H9 (cell line): ENCODE results near the gene ACOT11. TPM values are rescaled to one million over a fixed set of nuclear protein-coding genes. Genes with fewer than 3 reads are reported as not detected.

Source experiments
- DNase-seq: peaks from one replicate; pipeline ENCODE4 v3.0.0-alpha.2; 2017
- H2AFZ ChIP-seq: one replicate; pipeline ENCODE4 v1.6.1; 2013; ENCODE audit warnings: mild to moderate bottlenecking, low read length, control low read depth, moderate library complexity
- H2AK5ac ChIP-seq: 2 replicates; pipeline ENCODE4 v1.6.1; 2013; ENCODE audit warnings: low read length, control low read depth, mixed read lengths; ENCODE audit not compliant: insufficient read length
- H2BK120ac ChIP-seq: one replicate; pipeline ENCODE4 v1.6.1; 2013; ENCODE audit warnings: low read depth, mild to moderate bottlenecking, low read length, control low read depth, inconsistent platforms; ENCODE audit not compliant: poor library complexity, severe bottlenecking
- H2BK12ac ChIP-seq: 2 replicates; pipeline ENCODE4 v1.6.1; 2013; ENCODE audit warnings: low read length, control low read depth, mixed read lengths, low read depth; ENCODE audit not compliant: insufficient read length
- H2BK15ac ChIP-seq: 2 replicates; pipeline ENCODE4 v1.6.1; 2013; ENCODE audit warnings: low read depth, low read length, control low read depth
- H2BK20ac ChIP-seq: one replicate; pipeline ENCODE4 v1.6.1; 2013; ENCODE audit warnings: low read depth, mild to moderate bottlenecking, low read length, control low read depth, inconsistent platforms; ENCODE audit not compliant: poor library complexity, severe bottlenecking
- H2BK5ac ChIP-seq: 2 replicates; pipeline ENCODE4 v1.6.1; 2013; ENCODE audit warnings: low read length, control low read depth, mixed read lengths; ENCODE audit not compliant: insufficient read length
- H3K14ac ChIP-seq: 2 replicates; pipeline ENCODE4 v1.6.1; 2013; ENCODE audit warnings: low read length, control low read depth; ENCODE audit not compliant: insufficient read depth
- H3K18ac ChIP-seq: 2 replicates; pipeline ENCODE4 v1.6.1; 2013; ENCODE audit warnings: low read depth, mild to moderate bottlenecking, mixed read lengths, low read length, control low read depth; ENCODE audit not compliant: insufficient read length
- H3K23ac ChIP-seq: 2 replicates; pipeline ENCODE4 v1.6.1; 2013; ENCODE audit warnings: low read length, control low read depth, mixed read lengths, low read depth; ENCODE audit not compliant: insufficient read length
- H3K23me2 ChIP-seq: 2 replicates; pipeline ENCODE4 v1.6.1; 2013; ENCODE audit warnings: low read depth, mild to moderate bottlenecking, mixed read lengths, low read length, control low read depth; ENCODE audit not compliant: insufficient read length, poor library complexity, severe bottlenecking
- H3K27ac ChIP-seq: 2 replicates; pipeline ENCODE4 v1.5.1; 2013; ENCODE audit warnings: low read length, control low read depth, mixed read lengths, low read depth; ENCODE audit not compliant: insufficient read length
- H3K27me3 ChIP-seq: 2 replicates; pipeline ENCODE4 v1.6.1; 2013; ENCODE audit warnings: low read length, control low read depth, inconsistent platforms; ENCODE audit not compliant: insufficient read depth
- H3K4ac ChIP-seq: 2 replicates; pipeline ENCODE4 v1.6.1; 2013; ENCODE audit warnings: low read depth, mild to moderate bottlenecking, control low read depth, inconsistent platforms, low read length, moderate library complexity
- H3K4me1 ChIP-seq: 2 replicates; pipeline ENCODE4 v1.6.1; 2013; ENCODE audit warnings: low read length, control low read depth, inconsistent platforms; ENCODE audit not compliant: insufficient read depth
- H3K4me2 ChIP-seq: 2 replicates; pipeline ENCODE4 v1.6.1; 2013; ENCODE audit warnings: low read length, control low read depth, mixed read lengths; ENCODE audit not compliant: insufficient read length, insufficient read depth
- H3K56ac ChIP-seq: 2 replicates; pipeline ENCODE4 v1.6.1; 2013; ENCODE audit warnings: low read depth, mild to moderate bottlenecking, mixed read lengths, low read length, control low read depth; ENCODE audit not compliant: insufficient read length
- H3K79me1 ChIP-seq: 2 replicates; pipeline ENCODE4 v1.6.1; 2013; ENCODE audit warnings: low read depth, mild to moderate bottlenecking, moderate library complexity, low read length, control low read depth, inconsistent platforms; ENCODE audit not compliant: insufficient read depth, poor library complexity, severe bottlenecking
- H3K79me2 ChIP-seq: 2 replicates; pipeline ENCODE4 v1.6.1; 2013; ENCODE audit warnings: low read length, control low read depth, inconsistent platforms; ENCODE audit not compliant: insufficient read depth
- H3K9ac ChIP-seq: 2 replicates; pipeline ENCODE4 v1.6.1; 2013; ENCODE audit warnings: low read length, control low read depth, mixed read lengths; ENCODE audit not compliant: insufficient read length; ENCODE audit errors: extremely low read depth
- H3K9me3 ChIP-seq: one replicate; pipeline ENCODE4 v1.6.1; 2013; ENCODE audit warnings: low read depth, low read length, inconsistent platforms; ENCODE audit not compliant: control insufficient read depth
- H3T11ph ChIP-seq: one replicate; pipeline ENCODE4 v1.6.1; 2013; ENCODE audit warnings: mild to moderate bottlenecking, low read length, control low read depth, inconsistent platforms
- H4K20me1 ChIP-seq: one replicate; pipeline ENCODE4 v1.6.1; 2013; ENCODE audit not compliant: control insufficient read depth, insufficient read length, insufficient read depth
- H4K5ac ChIP-seq: 2 replicates; pipeline ENCODE4 v1.6.1; 2013; ENCODE audit warnings: low read depth, mild to moderate bottlenecking, mixed read lengths, low read length, control low read depth; ENCODE audit not compliant: insufficient read length
- H4K8ac ChIP-seq: replicated peaks from 2 replicates; pipeline ENCODE4 v1.6.1; 2013; ENCODE audit warnings: low read length, control low read depth, mixed read lengths, low read depth; ENCODE audit not compliant: insufficient read length
- H4K91ac ChIP-seq: 2 replicates; pipeline ENCODE4 v1.6.1; 2013; ENCODE audit warnings: low read depth, mild to moderate bottlenecking, moderate library complexity, mixed read lengths, low read length, control low read depth; ENCODE audit not compliant: insufficient read length
- H3K27ac Mint-ChIP-seq, 3 experiments: 2 replicates in 2 of 3; 3 replicates in 1 of 3; pipeline ENCODE4 v1.8.0; 2020 to 2021; ENCODE audit warnings: mixed read lengths in 3 of 3, mild to moderate bottlenecking in 1 of 3, moderate library complexity in 1 of 3
- H3K27me3 Mint-ChIP-seq: 2 replicates; pipeline ENCODE4 v1.8.0; 2021; ENCODE audit warnings: low read depth, mild to moderate bottlenecking, moderate library complexity, mixed read lengths
- H3K36me3 Mint-ChIP-seq, 3 experiments: 2 replicates in 2 of 3; 3 replicates in 1 of 3; pipeline ENCODE4 v1.8.0; 2020 to 2021; ENCODE audit warnings: low read depth in 3 of 3, mixed read lengths in 3 of 3; ENCODE audit not compliant: insufficient read depth in 1 of 3
- H3K4me1 Mint-ChIP-seq, 2 experiments: 2 replicates each; pipeline ENCODE4 v1.8.0; 2020; ENCODE audit warnings: mixed read lengths in 2 of 2
- H3K4me3 Mint-ChIP-seq, 2 experiments: 2 replicates in 1 of 2; 3 replicates in 1 of 2; pipeline ENCODE4 v1.8.0; 2020 to 2021; ENCODE audit warnings: mild to moderate bottlenecking in 2 of 2, mixed read lengths in 2 of 2, moderate library complexity in 1 of 2
- H3K9me3 Mint-ChIP-seq, 2 experiments: 2 replicates in 1 of 2; 3 replicates in 1 of 2; pipeline ENCODE4 v1.8.0; 2020; ENCODE audit warnings: mild to moderate bottlenecking in 2 of 2, mixed read lengths in 2 of 2, moderate library complexity in 1 of 2
- WGBS: extraction: QIAGEN DNeasy Blood & Tissue Kit; methylation state at CpG from one replicate; pipeline ENCODE4 v1.1.7; 2013; ENCODE audit warnings: missing lambda C conversion rate, low lambda C conversion rate, mixed read lengths; ENCODE audit not compliant: insufficient read length; ENCODE audit errors: extremely low coverage; 5-methylcytosine and 5-hydroxymethylcytosine counted together
- total RNA-seq: library from RNA; stranded (reverse); gene quantifications from 2 replicates; pipeline ENCODE4 v1.2.1, GENCODE V29; 2021
- TF ChIP-seq, protein P1 (sequence below): fragments of 200-600 bp; sonication (generic); conservative IDR thresholded peaks from 3 replicates; pipeline ENCODE4 v1.8.0; 2021; ENCODE audit warnings: antibody characterized with exemption, mild to moderate bottlenecking

Gene ACOT11
- total RNA-seq, 1 experiment from 2014 or later = 4.0 TPM

DNA sequence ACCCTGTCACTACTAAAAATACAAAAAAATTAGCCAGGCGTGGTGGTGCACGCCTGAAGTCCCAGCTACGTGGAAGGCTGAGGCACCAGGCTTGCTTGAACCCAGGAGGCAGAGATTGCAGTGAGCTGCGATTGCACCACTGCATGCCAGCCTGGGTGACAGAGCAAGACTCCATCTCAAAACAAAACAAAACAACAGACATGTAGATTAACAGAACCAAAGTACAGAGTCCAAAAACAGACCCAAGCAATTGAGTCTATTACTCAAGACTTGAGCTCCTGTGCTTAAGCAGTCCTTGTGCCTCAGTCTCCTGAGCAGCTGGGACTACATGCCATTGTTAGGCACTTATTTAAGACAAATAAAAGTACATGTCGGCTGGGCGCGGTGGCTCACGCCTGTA is 9.5 kb upstream of the ACOT11 start:
- H4K5ac ChIP-seq = no peak overlapping the region
- no peak overlapping the region for H3K27ac ChIP-seq
- no peak overlapping the region for H2BK5ac ChIP-seq
- H4K8ac ChIP-seq = no peak overlapping the region
- no peaks in the 10 kb centered on the region for H3K4me1 ChIP-seq
- no peaks in the 10 kb centered on the region for H3K9me3 ChIP-seq
- peaks cover 7% of the 10 kb centered on the region for H3K23me2 ChIP-seq
- H2BK15ac ChIP-seq = no peak overlapping the region
- H2BK12ac ChIP-seq = no peak overlapping the region
- Mint-ChIP-seq H3K27ac (no peak overlapping the region), H3K9me3 (peaks cover 0 to 3% of the 10 kb centered on the region in 2 experiments; a peak in 1 of 5 replicates), H3K4me3 (no peak overlapping the region), H3K4me1 (peaks cover 22 to 24% of the 10 kb centered on the region in 2 experiments), H3K36me3 (no peaks in the 10 kb centered on the region), H3K27me3 (peaks cover 6% of the 10 kb centered on the region; the same call in 1 of the 2 replicates)
- TF ChIP-seq, protein P1, sequence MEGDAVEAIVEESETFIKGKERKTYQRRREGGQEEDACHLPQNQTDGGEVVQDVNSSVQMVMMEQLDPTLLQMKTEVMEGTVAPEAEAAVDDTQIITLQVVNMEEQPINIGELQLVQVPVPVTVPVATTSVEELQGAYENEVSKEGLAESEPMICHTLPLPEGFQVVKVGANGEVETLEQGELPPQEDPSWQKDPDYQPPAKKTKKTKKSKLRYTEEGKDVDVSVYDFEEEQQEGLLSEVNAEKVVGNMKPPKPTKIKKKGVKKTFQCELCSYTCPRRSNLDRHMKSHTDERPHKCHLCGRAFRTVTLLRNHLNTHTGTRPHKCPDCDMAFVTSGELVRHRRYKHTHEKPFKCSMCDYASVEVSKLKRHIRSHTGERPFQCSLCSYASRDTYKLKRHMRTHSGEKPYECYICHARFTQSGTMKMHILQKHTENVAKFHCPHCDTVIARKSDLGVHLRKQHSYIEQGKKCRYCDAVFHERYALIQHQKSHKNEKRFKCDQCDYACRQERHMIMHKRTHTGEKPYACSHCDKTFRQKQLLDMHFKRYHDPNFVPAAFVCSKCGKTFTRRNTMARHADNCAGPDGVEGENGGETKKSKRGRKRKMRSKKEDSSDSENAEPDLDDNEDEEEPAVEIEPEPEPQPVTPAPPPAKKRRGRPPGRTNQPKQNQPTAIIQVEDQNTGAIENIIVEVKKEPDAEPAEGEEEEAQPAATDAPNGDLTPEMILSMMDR = no peak
- H3K27me3 ChIP-seq = no peaks in the 10 kb centered on the region
- H3K23ac ChIP-seq = no peak overlapping the region
- no peaks in the 10 kb centered on the region for H4K20me1 ChIP-seq
- H3K79me1 ChIP-seq = no peaks in the 10 kb centered on the region
- H2BK20ac ChIP-seq = no peak overlapping the region
- no peak overlapping the region for H3K4me2 ChIP-seq
- H3K14ac ChIP-seq = no peak overlapping the region
- WGBS = no CpG with 5 or more reads among the region's 8 CpGs
- H2AK5ac ChIP-seq = no peak overlapping the region
- no peak overlapping the region for H3K18ac ChIP-seq
- H2AFZ ChIP-seq = no peak overlapping the region
- H3K4ac ChIP-seq = no peak overlapping the region
- no peak overlapping the region for H3K56ac ChIP-seq
- no peak overlapping the region for H3K9ac ChIP-seq
- no peak overlapping the region for H2BK120ac ChIP-seq
- no peak overlapping the region for H4K91ac ChIP-seq
- H3T11ph ChIP-seq = no peak overlapping the region
- no peaks in the 10 kb centered on the region for H3K79me2 ChIP-seq
- no peak for DNase-seq
